ENCODE results near the gene CACNA2D1. TPM values are rescaled to one million over a fixed set of nuclear protein-coding genes. Genes with fewer than 3 reads are reported as not detected.

CACNA2D1 gene
- total RNA-seq, 1 experiment from 2014 or later = 36.2 TPM

- no peaks in the 10 kb centered on the region for H3K9me3 ChIP-seq (ENCODE audit: control insufficient read depth, low read depth, low read length)
- no peak overlapping the region for H3K18ac ChIP-seq (ENCODE audit: insufficient read length, low read depth, low read length)
- no peak for TF ChIP-seq CTCF (conservative IDR thresholded peaks at IDR 0.05)
- H3K27me3 ChIP-seq (ENCODE audit: insufficient read depth, low read length) = no peaks in the 10 kb centered on the region
- no peak overlapping the region for H2BK5ac ChIP-seq (ENCODE audit: insufficient read length, low read length)
- Mint-ChIP-seq H3K27me3 (ENCODE audit: low read depth) (no peaks in the 10 kb centered on the region), H3K4me3 (no peak overlapping the region), H3K27ac (no peak overlapping the region), H3K9me3 (no peaks in the 10 kb centered on the region), H3K4me1 (peaks cover 29 to 31% of the 10 kb centered on the region in 2 experiments), H3K36me3 (ENCODE audit: insufficient read depth in 1 of 3, low read depth in 3 of 3) (no peaks in the 10 kb centered on the region)
- H3K23me2 ChIP-seq (ENCODE audit: insufficient read length, low read depth, low read length, poor library complexity, severe bottlenecking) = no peaks in the 10 kb centered on the region
- no peak overlapping the region for H3K9ac ChIP-seq (ENCODE audit: extremely low read depth, insufficient read length, low read length)
- no peak overlapping the region for H2AFZ ChIP-seq (ENCODE audit: low read length)
- no peak overlapping the region for H2BK12ac ChIP-seq (ENCODE audit: insufficient read length, low read depth, low read length)
- no peaks in the 10 kb centered on the region; the same call in 1 of the 2 replicates for H3K4me1 ChIP-seq (ENCODE audit: insufficient read depth, low read length)
- no peak overlapping the region for H3K27ac ChIP-seq (ENCODE audit: insufficient read length, low read depth, low read length)
- H4K20me1 ChIP-seq (ENCODE audit: control insufficient read depth, insufficient read depth, insufficient read length) = no peaks in the 10 kb centered on the region
- no peak for DNase-seq
- H3K79me1 ChIP-seq (ENCODE audit: insufficient read depth, low read depth, low read length, poor library complexity, severe bottlenecking) = no peaks in the 10 kb centered on the region
- no peak overlapping the region for H4K8ac ChIP-seq (replicated peaks; ENCODE audit: insufficient read length, low read depth, low read length)
- H2AK5ac ChIP-seq (ENCODE audit: insufficient read length, low read length) = no peak overlapping the region
- no peak overlapping the region for H3K23ac ChIP-seq (ENCODE audit: insufficient read length, low read depth, low read length)
- H2BK15ac ChIP-seq (ENCODE audit: low read depth, low read length) = no peak overlapping the region
- no peak overlapping the region for H4K91ac ChIP-seq (ENCODE audit: insufficient read length, low read depth, low read length)
- H2BK20ac ChIP-seq (ENCODE audit: low read depth, low read length, poor library complexity, severe bottlenecking) = no peak overlapping the region
- H3T11ph ChIP-seq (ENCODE audit: low read length) = no peak overlapping the region
- H3K4me2 ChIP-seq (ENCODE audit: insufficient read depth, insufficient read length, low read length) = no peak overlapping the region
- H3K4ac ChIP-seq (ENCODE audit: low read depth, low read length) = no peak overlapping the region
- H4K5ac ChIP-seq (ENCODE audit: insufficient read length, low read depth, low read length) = no peak overlapping the region
- no peak overlapping the region for H2BK120ac ChIP-seq (ENCODE audit: low read depth, low read length, poor library complexity, severe bottlenecking)
- H3K79me2 ChIP-seq (ENCODE audit: insufficient read depth, low read length) = no peaks in the 10 kb centered on the region
- no CpG with 5 or more reads among the region's 1 CpG for WGBS (ENCODE audit: extremely low coverage, insufficient read length, low lambda C conversion rate)
- H3K56ac ChIP-seq (ENCODE audit: insufficient read length, low read depth, low read length) = no peak overlapping the region
- no peak overlapping the region for H3K14ac ChIP-seq (ENCODE audit: insufficient read depth, low read length)
Measured at GRCh38 chr7:82163586-82163985, 280.0 kb downstream of the CACNA2D1 start.
